OCI-LY1 (cell line): ENCODE data around the gene PLAC8.
"Not testable (repeated sequence)": the region's sequence is repeated elsewhere in the genome, so short reads cannot be mapped to it uniquely, and the experiment has no call there.

ENCODE experiments used
- H2AFZ ChIP-seq: fragments of 200-600 bp; sonication (generic), shearing (Covaris generic); 2 replicates; pipeline ENCODE4 v1.6.0; 2014; ENCODE audit warnings: antibody characterized with exemption, mild to moderate bottlenecking, low read length
- H3F3A ChIP-seq: fragments of 200-600 bp; sonication (generic), shearing (Covaris generic); 2 replicates; pipeline ENCODE4 v1.6.0; 2014; ENCODE audit warnings: mild to moderate bottlenecking, antibody characterized with exemption, low read length, moderate library complexity; ENCODE audit not compliant: insufficient read depth
- H3K27ac ChIP-seq: fragments of 200-600 bp; sonication (generic); 2 replicates; pipeline ENCODE4 v1.5.1; 2014; ENCODE audit warnings: low read length, mixed run types, mild to moderate bottlenecking, low read depth; ENCODE audit not compliant: poor library complexity, severe bottlenecking
- H3K27me3 ChIP-seq: fragments of 200-600 bp; sonication (generic); 2 replicates; pipeline ENCODE4 v1.6.0; 2014; ENCODE audit warnings: antibody characterized with exemption, mild to moderate bottlenecking, low read length, moderate library complexity; ENCODE audit not compliant: insufficient read depth
- H3K36me3 ChIP-seq: fragments of 200-600 bp; sonication (generic); 2 replicates; pipeline ENCODE4 v1.6.1; 2014; ENCODE audit warnings: mild to moderate bottlenecking, antibody characterized with exemption, low read length, moderate library complexity, mixed read lengths; ENCODE audit not compliant: insufficient read depth
- H3K4me1 ChIP-seq: fragments of 200-600 bp; sonication (generic); 2 replicates; pipeline ENCODE4 v1.5.1; 2014; ENCODE audit warnings: mild to moderate bottlenecking, low read length, moderate library complexity; ENCODE audit not compliant: insufficient read depth, severe bottlenecking
- H3K4me2 ChIP-seq: fragments of 200-600 bp; sonication (generic), shearing (Covaris generic); 2 replicates; pipeline ENCODE4 v1.6.1; 2014; ENCODE audit warnings: low read length
- H3K4me3 ChIP-seq: fragments of 200-600 bp; sonication (generic); 2 replicates; pipeline ENCODE4 v1.5.1; 2014; ENCODE audit warnings: low read length, low read depth, mild to moderate bottlenecking, mixed read lengths; ENCODE audit not compliant: poor library complexity, severe bottlenecking
- H3K79me2 ChIP-seq: fragments of 200-600 bp; shearing (Covaris generic); 2 replicates; pipeline ENCODE4 v1.6.1; 2016; ENCODE audit warnings: mixed run types, low read length, mixed read lengths; ENCODE audit not compliant: insufficient read depth
- H3K9ac ChIP-seq: fragments of 200-600 bp; sonication (generic), shearing (Covaris generic); 2 replicates; pipeline ENCODE4 v1.6.1; 2014; ENCODE audit warnings: mild to moderate bottlenecking, low read length, mixed read lengths
- H3K9me2 ChIP-seq: fragments of 200-600 bp; sonication (generic), shearing (Covaris generic); 2 replicates; pipeline ENCODE4 v1.6.1; 2014; ENCODE audit warnings: low read depth, mild to moderate bottlenecking, low read length, mixed read lengths
- H3K9me3 ChIP-seq: fragments of 200-600 bp; shearing (Covaris generic); 2 replicates; pipeline ENCODE4 v1.6.1; 2014; ENCODE audit warnings: low read length, mixed read lengths
- H4K20me1 ChIP-seq: fragments of 200-600 bp; sonication (generic), shearing (Covaris generic); 2 replicates; pipeline ENCODE4 v1.6.0; 2016; ENCODE audit warnings: mild to moderate bottlenecking, low read length; ENCODE audit not compliant: insufficient read depth
- EZH2 ChIP-seq: fragments of 200-600 bp; sonication (generic), shearing (Covaris generic); IDR thresholded peaks from 2 replicates; pipeline ENCODE4 v1.8.0; 2017; ENCODE audit warnings: borderline replicate concordance, mixed run types, mild to moderate bottlenecking, antibody characterized with exemption, low read length, moderate library complexity, mixed read lengths
- TF ChIP-seq, protein P1 (sequence below): fragments of 200-600 bp; sonication (generic), shearing (Covaris generic); IDR thresholded peaks from 2 replicates; pipeline ENCODE4 v1.5.1; 2017; ENCODE audit warnings: mild to moderate bottlenecking, antibody characterized with exemption, low read length, moderate library complexity, mixed read lengths

PLAC8 gene

DNA sequence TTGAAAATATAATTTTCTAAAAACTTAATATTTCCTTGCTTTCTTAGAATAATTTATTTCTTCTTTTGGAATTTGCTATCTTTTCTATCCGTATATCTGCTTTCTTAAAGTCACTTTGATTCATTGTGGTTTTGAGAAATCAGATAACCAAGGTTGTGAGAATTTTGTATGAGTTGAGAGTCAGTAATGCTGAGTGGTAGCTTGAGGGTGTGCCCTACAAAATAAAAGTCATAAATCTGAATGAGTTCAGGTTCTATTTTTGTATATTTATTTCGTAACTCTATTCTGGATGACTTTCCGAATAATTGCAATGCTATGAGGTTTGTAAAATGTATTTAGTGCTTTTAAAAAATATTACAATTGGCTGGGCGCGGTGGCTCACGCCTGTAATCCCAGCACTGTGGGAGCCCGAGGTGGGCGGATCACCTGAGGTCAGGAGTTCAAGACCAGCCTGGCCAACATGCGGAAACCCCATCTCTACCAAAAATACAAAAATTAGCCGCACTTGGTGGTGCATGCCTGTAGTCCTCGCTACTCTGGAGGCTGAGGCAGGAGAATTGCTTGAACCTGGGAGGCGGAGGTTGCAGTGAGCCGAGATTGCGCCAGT is 70.6 kb downstream of the PLAC8 start:
- no peaks in the 10 kb centered on the region for H3K9me2 ChIP-seq
- H3K36me3 ChIP-seq, result peaks cover 4% of the 10 kb centered on the region
- H4K20me1 ChIP-seq, result no peaks in the 10 kb centered on the region
- no peaks in the 10 kb centered on the region for H3F3A ChIP-seq
- no peak overlapping the region for H3K4me3 ChIP-seq
- H3K4me2 ChIP-seq, result no peak overlapping the region
- peaks cover 34% of the 10 kb centered on the region for H3K79me2 ChIP-seq
- no peaks in the 10 kb centered on the region for H3K9me3 ChIP-seq
- peaks cover 6% of the 10 kb centered on the region for H3K4me1 ChIP-seq
- H3K27me3 ChIP-seq, result no peaks in the 10 kb centered on the region
- TF ChIP-seq, protein P1, sequence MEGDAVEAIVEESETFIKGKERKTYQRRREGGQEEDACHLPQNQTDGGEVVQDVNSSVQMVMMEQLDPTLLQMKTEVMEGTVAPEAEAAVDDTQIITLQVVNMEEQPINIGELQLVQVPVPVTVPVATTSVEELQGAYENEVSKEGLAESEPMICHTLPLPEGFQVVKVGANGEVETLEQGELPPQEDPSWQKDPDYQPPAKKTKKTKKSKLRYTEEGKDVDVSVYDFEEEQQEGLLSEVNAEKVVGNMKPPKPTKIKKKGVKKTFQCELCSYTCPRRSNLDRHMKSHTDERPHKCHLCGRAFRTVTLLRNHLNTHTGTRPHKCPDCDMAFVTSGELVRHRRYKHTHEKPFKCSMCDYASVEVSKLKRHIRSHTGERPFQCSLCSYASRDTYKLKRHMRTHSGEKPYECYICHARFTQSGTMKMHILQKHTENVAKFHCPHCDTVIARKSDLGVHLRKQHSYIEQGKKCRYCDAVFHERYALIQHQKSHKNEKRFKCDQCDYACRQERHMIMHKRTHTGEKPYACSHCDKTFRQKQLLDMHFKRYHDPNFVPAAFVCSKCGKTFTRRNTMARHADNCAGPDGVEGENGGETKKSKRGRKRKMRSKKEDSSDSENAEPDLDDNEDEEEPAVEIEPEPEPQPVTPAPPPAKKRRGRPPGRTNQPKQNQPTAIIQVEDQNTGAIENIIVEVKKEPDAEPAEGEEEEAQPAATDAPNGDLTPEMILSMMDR, result no peak
- TF ChIP-seq EZH2, result no peak
- H2AFZ ChIP-seq, result no peak overlapping the region
- no peak overlapping the region for H3K9ac ChIP-seq
- no peak overlapping the region for H3K27ac ChIP-seq

DNA sequence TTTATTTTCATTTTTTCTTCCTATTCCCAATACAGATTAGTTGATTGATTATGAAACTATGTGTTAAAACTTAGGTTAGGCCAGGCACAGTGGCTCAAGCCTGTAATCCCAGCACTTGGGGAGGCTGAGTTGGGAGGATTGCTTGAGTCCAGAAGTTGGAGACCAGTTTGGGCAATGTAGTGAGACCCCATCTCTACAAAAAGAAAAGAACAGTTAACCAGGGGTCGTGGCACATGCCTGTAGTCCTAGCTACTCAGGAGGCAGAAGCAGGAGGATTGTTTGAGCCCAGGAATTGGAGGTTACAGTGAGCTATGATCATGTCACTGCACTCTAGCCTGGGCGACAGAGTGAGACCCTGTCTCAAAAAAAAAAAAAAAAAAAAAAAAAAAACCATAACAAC is 71.4 kb downstream of the PLAC8 start:
- H3K4me1 ChIP-seq, H4K20me1 ChIP-seq, H3K4me2 ChIP-seq, H3K9me3 ChIP-seq, H3K27me3 ChIP-seq, H3K36me3 ChIP-seq, H3K9ac ChIP-seq, H3K27ac ChIP-seq, H3F3A ChIP-seq, H2AFZ ChIP-seq, H3K4me3 ChIP-seq, H3K9me2 ChIP-seq: not testable (repeated sequence)
- H3K79me2 ChIP-seq, result peaks cover 40% of the 10 kb centered on the region

GRCh38 chr4:83040269-83040668 is 74.3 kb downstream of the PLAC8 start:
- Histone ChIP-seq H3K9me3 (no peaks in the 10 kb centered on the region), H3K4me1 (peaks cover 34% of the 10 kb centered on the region), H3K36me3 (peaks cover 4% of the 10 kb centered on the region), H4K20me1 (no peaks in the 10 kb centered on the region), H3K4me2 (no peak overlapping the region), H3K4me3 (no peak overlapping the region), H3K9ac (no peak overlapping the region), H2AFZ (no peak overlapping the region), H3K27me3 (no peaks in the 10 kb centered on the region), H3K79me2 (peaks cover 67% of the 10 kb centered on the region), H3K9me2 (no peaks in the 10 kb centered on the region), H3K27ac (no peak overlapping the region), H3F3A (no peaks in the 10 kb centered on the region)
- TF ChIP-seq EZH2, result no peak
- TF ChIP-seq, protein P1, result no peak
